HepG2 (cell line): Measurements from ENCODE around the gene ZNF524. TPM values are rescaled to one million over a fixed set of nuclear protein-coding genes. Genes with fewer than 3 reads are reported as not detected.

Experiments used
- ATAC-seq: fragments of 200-7000 bp; cut with Tn5 transposase; 3 replicates; pipeline ENCODE4 v1.9.1; 2020; ENCODE audit warnings: mild to moderate bottlenecking, moderate library complexity
- BruUV-seq: library from RNA; stranded (reverse); fragments of 400-500 nt; replicated peaks from 2 replicates; lab custom pipeline; 2021; lab: Mats Ljungman, UMichigan
- CTCF ChIA-PET: fragments of 300-600 bp; formaldehyde crosslinking; extraction: SDS; loops from one replicate; lab custom pipeline; 2021; ENCODE audit warnings: low total read pairs, inconsistent platforms, low intra/inter-chr PET ratio; lab: Yijun Ruan, JAX
- POLR2A ChIA-PET: fragments of 350-600 bp; sonication (Branson Sonifier 250); formaldehyde crosslinking; loops from one replicate; lab custom pipeline; 2020; ENCODE audit warnings: antibody characterized with exemption, inconsistent platforms; lab: Yijun Ruan, JAX
- DNase-seq: peaks from one replicate; pipeline ENCODE4 v3.0.0-alpha.2; 2015; ENCODE audit warnings: low spot score
- FAIRE-seq: peaks from 3 replicates; lab custom pipeline; 2011; peaks lifted over from hg19 to GRCh38; lab: Jason Lieb, UNC
- H2AFZ ChIP-seq: one replicate; pipeline ENCODE4 v1.6.1; 2011; ENCODE audit warnings: low read length, inconsistent platforms
- H3K27ac ChIP-seq: fragments of 300-600 bp; 3 replicates; pipeline ENCODE4 v1.8.0; 2011; ENCODE audit warnings: mixed run types, mild to moderate bottlenecking, mixed read lengths, low read length, inconsistent platforms; ENCODE audit not compliant: insufficient read depth; ENCODE audit errors: extremely low read length
- H3K27me3 ChIP-seq, 2 experiments: fragments of 200-600 bp in 1 of 2; 2 replicates in 1 of 2; 3 replicates in 1 of 2; pipeline versions ENCODE4 v1.6.0 to v1.8.0; 2011; ENCODE audit warnings: low read length in 2 of 2, mild to moderate bottlenecking in 2 of 2, moderate library complexity in 2 of 2, inconsistent platforms in 1 of 2; ENCODE audit not compliant: insufficient read depth in 2 of 2, control insufficient read depth in 1 of 2
- H3K36me3 ChIP-seq, 2 experiments: fragments of 200-600 bp in 1 of 2; replicated peaks in 1 of 2; 2 replicates in 1 of 2; 3 replicates in 1 of 2; pipeline versions ENCODE4 v1.5.1 to v1.8.0; 2011; ENCODE audit warnings: low read length in 2 of 2, inconsistent platforms in 1 of 2; ENCODE audit not compliant: insufficient read depth in 2 of 2, control insufficient read depth in 1 of 2
- H3K4me1 ChIP-seq: 2 replicates; pipeline ENCODE4 v1.5.1; 2012; ENCODE audit warnings: low read length, inconsistent platforms; ENCODE audit not compliant: insufficient read depth
- H3K4me2 ChIP-seq: 2 replicates; pipeline ENCODE4 v1.6.0; 2011; ENCODE audit warnings: low read depth, low read length, inconsistent platforms
- H3K4me3 ChIP-seq, 3 experiments: fragments of 200-600 bp in 1 of 3; sonication (generic), shearing (Covaris generic) in 1 of 3; replicated peaks in 1 of 3; 2 replicates each; pipeline ENCODE4 v1.5.1; 2011 to 2016; ENCODE audit warnings: low read length in 3 of 3, inconsistent platforms in 2 of 3, low read depth in 2 of 3, mild to moderate bottlenecking in 2 of 3, control low read depth in 1 of 3, mixed read lengths in 1 of 3; ENCODE audit not compliant: insufficient read depth in 1 of 3
- H3K79me2 ChIP-seq: one replicate; pipeline ENCODE4 v1.6.1; 2011; ENCODE audit warnings: low read length, inconsistent platforms; ENCODE audit not compliant: insufficient read depth
- H3K9ac ChIP-seq: 2 replicates; pipeline ENCODE4 v1.6.0; 2011; ENCODE audit warnings: mild to moderate bottlenecking, low read depth, low read length, inconsistent platforms; ENCODE audit not compliant: insufficient read depth
- H3K9me3 ChIP-seq: 2 replicates; pipeline ENCODE4 v1.5.1; 2012; ENCODE audit warnings: mild to moderate bottlenecking, low read length
- H4K20me1 ChIP-seq: 2 replicates; pipeline ENCODE4 v1.6.0; 2011; ENCODE audit warnings: inconsistent platforms, mild to moderate bottlenecking, low read length, moderate library complexity; ENCODE audit not compliant: insufficient read depth
- BCL3 ChIP-seq: sonication (generic); formaldehyde crosslinking; IDR thresholded peaks from 2 replicates; pipeline ENCODE4 v1.5.1; 2020; ENCODE audit warnings: mild to moderate bottlenecking, missing genetic modification reagents, moderate library complexity
- ETV6 ChIP-seq: sonication (generic); formaldehyde crosslinking; conservative IDR thresholded peaks from 2 replicates; pipeline ENCODE4 v1.4.0; 2020; ENCODE audit warnings: missing genetic modification reagents
- HES4 ChIP-seq: sonication (generic); formaldehyde crosslinking; IDR thresholded peaks from 2 replicates; pipeline ENCODE4 v1.9.0; 2021; ENCODE audit warnings: mild to moderate bottlenecking, missing genetic modification reagents, borderline replicate concordance
- HOXA3 ChIP-seq: sonication (generic); formaldehyde crosslinking; IDR thresholded peaks from 2 replicates; pipeline ENCODE4 v1.5.0; 2020; ENCODE audit warnings: missing genetic modification reagents
- KDM3A ChIP-seq: IDR thresholded peaks from 2 replicates; pipeline ENCODE4 v1.6.1; 2018; ENCODE audit warnings: low read depth, missing compliant biosample characterization
- NCOA2 ChIP-seq: sonication (generic); formaldehyde crosslinking; IDR thresholded peaks from 2 replicates; pipeline ENCODE4 v1.8.0; 2022; ENCODE audit warnings: inconsistent platforms
- RELA ChIP-seq: sonication (generic); formaldehyde crosslinking; IDR thresholded peaks from 2 replicates; pipeline ENCODE4 v1.4.0; 2020; ENCODE audit warnings: missing genetic modification reagents
- SP4 ChIP-seq: sonication (generic); formaldehyde crosslinking; IDR thresholded peaks from 2 replicates; pipeline ENCODE4 v1.8.1; 2023; ENCODE audit warnings: mild to moderate bottlenecking, missing genetic modification reagents
- TEAD3 ChIP-seq: optimal IDR thresholded peaks from 2 replicates; pipeline ENCODE3; 2016; ENCODE audit warnings: borderline replicate concordance
- ZBTB33 ChIP-seq: sonication (generic); formaldehyde crosslinking; IDR thresholded peaks from 2 replicates; pipeline ENCODE4 v1.4.0; 2020; ENCODE audit warnings: missing genetic modification reagents
- ZBTB38 ChIP-seq: sonication (generic); formaldehyde crosslinking; IDR thresholded peaks from 2 replicates; pipeline ENCODE4 v1.5.1; 2020; ENCODE audit warnings: mild to moderate bottlenecking, missing genetic modification reagents
- ZNF296 ChIP-seq: sonication (generic); formaldehyde crosslinking; conservative IDR thresholded peaks from 2 replicates; pipeline ENCODE4 v1.5.0; 2020; ENCODE audit warnings: mild to moderate bottlenecking, missing genetic modification reagents
- ZNF331 ChIP-seq: sonication (generic); formaldehyde crosslinking; IDR thresholded peaks from 2 replicates; pipeline ENCODE4 v1.4.0; 2020; ENCODE audit warnings: missing genetic modification reagents
- ZNF574 ChIP-seq: sonication (generic); formaldehyde crosslinking; IDR thresholded peaks from 2 replicates; pipeline ENCODE4 v1.4.0; 2020; ENCODE audit warnings: missing genetic modification reagents
- ZNF629 ChIP-seq: sonication (generic); formaldehyde crosslinking; conservative IDR thresholded peaks from 2 replicates; pipeline ENCODE4 v1.5.0; 2020; ENCODE audit warnings: missing genetic modification reagents
- ZNF644 ChIP-seq: IDR thresholded peaks from 2 replicates; pipeline ENCODE4 v1.6.1; 2016; ENCODE audit warnings: low read depth
- ZNF776 ChIP-seq: sonication (generic); formaldehyde crosslinking; IDR thresholded peaks from 2 replicates; pipeline ENCODE4 v1.4.0; 2020; ENCODE audit warnings: mild to moderate bottlenecking, missing genetic modification reagents
- WGBS: methylation state at CpG from one replicate; pipeline ENCODE4 v1.1.6; 2017; ENCODE audit warnings: low lambda C conversion rate; 5-methylcytosine and 5-hydroxymethylcytosine counted together
- in situ Hi-C: cut with HindIII; loops from 2 replicates; pipeline ENCODE4 v1.10.0; 2017; ENCODE audit warnings: low pct_unique_long_range_greater_than_20kb; ENCODE audit not compliant: extremely low pct_ligation_motif_present
- intact Hi-C: fragments of 100-400 bp; cut with micrococcal nuclease; formaldehyde crosslinking; loops from one replicate; pipeline ENCODE4 v1.10.0; 2022; ENCODE audit not compliant: unreplicated experiment
- polyA plus RNA-seq, 8 experiments: library from polyadenylated mRNA; depleted of rRNA in 3 of 8; stranded (reverse) in 7 of 8; unstranded in 1 of 8; fragments of >200 nt; fragmentation: Illumina TruSeq in 4 of 8; extraction: Trizol in 4 of 8; gene quantifications; 2 replicates each; pipeline versions ENCODE4 v1.2.1 to v1.2.3, GENCODE V29; 2011 to 2016; ENCODE audit warnings: low read depth in 4 of 8, missing spikeins in 1 of 8, mixed read lengths in 1 of 8; ENCODE audit not compliant: insufficient read depth in 1 of 8
- total RNA-seq, 5 experiments: library from RNA; depleted of rRNA; stranded (reverse); fragments of >200 nt; fragmentation: Illumina TruSeq; extraction: Trizol; gene quantifications; 2 replicates each; pipeline ENCODE4 v1.2.3, GENCODE V29; 2016; ENCODE audit warnings: low read depth in 1 of 5

Gene ZNF524
- total and polyA plus RNA-seq, 2 of the 13 experiments (the other 11 are each of a cell fraction or from before 2014, with no cell fraction given): 3.2 to 4.6 TPM

- TF ChIP-seq ZNF644 (CRISPR knock-in tag): 0 out of 2 replicates have a peak, but pooled peaks have one; percentile 57
- TF ChIP-seq ZBTB33 (CRISPR knock-in tag): peak; percentile 82
- peak; percentile 99 for TF ChIP-seq ZNF574 (CRISPR knock-in tag)
- no peak for TF ChIP-seq RELA (CRISPR knock-in tag)
- TF ChIP-seq, all 625 proteins: peak for 38
Observed at GRCh38 chr19:55638864-55639359, 38.8 kb downstream of the ZNF524 start (continued).

- peak overlapping the region; percentile 75 for H3K4me2 ChIP-seq
- peak overlapping the region; percentile 92 to 96 (median 92); a peak in 5 of 6 replicates for H3K4me3 ChIP-seq
- FAIRE-seq: no peak
- in situ Hi-C loops: no loop called here
- no peak overlapping the region for H2AFZ ChIP-seq
- no peaks in the 10 kb centered on the region; a peak in 1 of 5 replicates for H3K27me3 ChIP-seq
- ChIA-PET POLR2A (no interaction called here), CTCF (no interaction called here)
- peaks cover 49% of the 10 kb centered on the region for H3K79me2 ChIP-seq
- H4K20me1 ChIP-seq: no peaks in the 10 kb centered on the region
- peaks cover 53% of the 10 kb centered on the region for H3K4me1 ChIP-seq
- WGBS: 69% methylated on average over 19 of the region's 38 CpGs
- intact Hi-C loops: no loop called here
- H3K36me3 ChIP-seq: peaks cover 0 to 6% of the 10 kb centered on the region in 2 experiments; a peak in 2 of 5 replicates
- TSS peak; percentile 78 for BruUV-seq
- ATAC-seq: no peak
- no peaks in the 10 kb centered on the region for H3K9me3 ChIP-seq
- DNase-seq: no peak
- H3K27ac ChIP-seq: peak overlapping the region; percentile 79
- peak overlapping the region; percentile 84 for H3K9ac ChIP-seq
- no peak; the same call in 1 of the 2 replicates for TF ChIP-seq ZNF331
- TF ChIP-seq ZNF296 (CRISPR knock-in tag): no peak
- peak; percentile 40 for TF ChIP-seq HOXA3
- 0 out of 2 replicates have a peak, but pooled peaks have one; percentile 6 for TF ChIP-seq BCL3 (CRISPR knock-in tag)
- 0 out of 2 replicates have a peak, but pooled peaks have one; percentile 12 for TF ChIP-seq NCOA2 (CRISPR knock-in tag)
- TF ChIP-seq ETV6 (CRISPR knock-in tag): no peak
- no peak for TF ChIP-seq TEAD3
- 0 out of 2 replicates have a peak, but pooled peaks have one; percentile 34 for TF ChIP-seq HES4 (CRISPR knock-in tag)
- no peak for TF ChIP-seq SP4 (CRISPR knock-in tag)
- TF ChIP-seq ZNF629: no peak
- 0 out of 2 replicates have a peak, but pooled peaks have one; percentile 31 for TF ChIP-seq KDM3A (CRISPR knock-in tag)
- peak; percentile 67 for TF ChIP-seq ZNF776 (CRISPR knock-in tag)
- TF ChIP-seq ZBTB38 (CRISPR knock-in tag): peak; percentile 95
Observed at GRCh38 chr19:55640043-55640576, 40.0 kb downstream of the ZNF524 start.
